Type B pancreatic cell (in vitro differentiated cells): ENCODE data around the gene EDEM1. TPM values are rescaled to one million over a fixed set of nuclear protein-coding genes. Genes with fewer than 3 reads are reported as not detected.

Experiments used
- DNase-seq: peaks from one replicate; pipeline ENCODE4 v3.0.0; 2021; ENCODE audit warnings: mixed read lengths; ENCODE audit not compliant: unreplicated experiment; ENCODE audit errors: extremely low spot score
- H3K27ac Mint-ChIP-seq: 2 replicates; pipeline ENCODE4 v1.8.0; 2021; ENCODE audit warnings: mild to moderate bottlenecking, mixed read lengths
- H3K27me3 Mint-ChIP-seq: 2 replicates; pipeline ENCODE4 v1.8.0; 2021; ENCODE audit warnings: mixed read lengths
- H3K36me3 Mint-ChIP-seq: 2 replicates; pipeline ENCODE4 v1.8.0; 2021; ENCODE audit warnings: mixed read lengths
- H3K4me1 Mint-ChIP-seq: one replicate; pipeline ENCODE4 v1.8.0; 2021; ENCODE audit warnings: mixed read lengths; ENCODE audit not compliant: unreplicated experiment
- H3K4me3 Mint-ChIP-seq: 2 replicates; pipeline ENCODE4 v1.8.0; 2021; ENCODE audit warnings: mild to moderate bottlenecking, mixed read lengths
- H3K9me3 Mint-ChIP-seq: 2 replicates; pipeline ENCODE4 v1.8.0; 2021; ENCODE audit warnings: mixed read lengths
- total RNA-seq: library from RNA; stranded (reverse); gene quantifications from 2 replicates; pipeline ENCODE4 v1.2.1, GENCODE V29; 2021; ENCODE audit warnings: low replicate concordance
- TF ChIP-seq, protein P1 (sequence below): fragments of 200-600 bp; sonication (generic); conservative IDR thresholded peaks from 2 replicates; pipeline ENCODE4 v1.5.0; 2021; ENCODE audit warnings: antibody characterized with exemption, mild to moderate bottlenecking

EDEM1 gene
- total RNA-seq, 1 donor from 2014 or later, result 20.2 TPM

DNA sequence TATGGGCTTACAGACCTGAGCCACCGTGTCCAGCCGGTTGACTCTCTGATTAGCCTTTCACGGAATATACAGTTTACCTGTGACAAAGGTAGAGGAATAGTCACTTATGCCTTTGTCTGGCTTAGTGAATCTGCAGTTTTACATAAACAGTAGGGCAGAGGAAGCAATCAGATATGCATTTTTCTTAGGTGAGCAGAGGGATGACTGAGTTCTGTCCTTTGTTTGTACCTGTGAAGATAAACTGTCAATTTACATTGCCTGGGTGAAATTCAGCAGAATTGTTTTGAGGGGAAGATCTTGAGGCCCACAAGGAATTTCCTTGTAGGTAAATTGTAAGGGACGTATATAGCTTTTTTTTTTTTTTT is 10.8 kb downstream of the EDEM1 start:
- Mint-ChIP-seq H3K36me3 (peaks cover 50% of the 10 kb centered on the region), H3K9me3 (no peaks in the 10 kb centered on the region), H3K4me3 (no peak overlapping the region), H3K27ac (peak overlapping the region; percentile 41), H3K27me3 (no peaks in the 10 kb centered on the region), H3K4me1 (peaks cover 18% of the 10 kb centered on the region)
- TF ChIP-seq, protein P1, sequence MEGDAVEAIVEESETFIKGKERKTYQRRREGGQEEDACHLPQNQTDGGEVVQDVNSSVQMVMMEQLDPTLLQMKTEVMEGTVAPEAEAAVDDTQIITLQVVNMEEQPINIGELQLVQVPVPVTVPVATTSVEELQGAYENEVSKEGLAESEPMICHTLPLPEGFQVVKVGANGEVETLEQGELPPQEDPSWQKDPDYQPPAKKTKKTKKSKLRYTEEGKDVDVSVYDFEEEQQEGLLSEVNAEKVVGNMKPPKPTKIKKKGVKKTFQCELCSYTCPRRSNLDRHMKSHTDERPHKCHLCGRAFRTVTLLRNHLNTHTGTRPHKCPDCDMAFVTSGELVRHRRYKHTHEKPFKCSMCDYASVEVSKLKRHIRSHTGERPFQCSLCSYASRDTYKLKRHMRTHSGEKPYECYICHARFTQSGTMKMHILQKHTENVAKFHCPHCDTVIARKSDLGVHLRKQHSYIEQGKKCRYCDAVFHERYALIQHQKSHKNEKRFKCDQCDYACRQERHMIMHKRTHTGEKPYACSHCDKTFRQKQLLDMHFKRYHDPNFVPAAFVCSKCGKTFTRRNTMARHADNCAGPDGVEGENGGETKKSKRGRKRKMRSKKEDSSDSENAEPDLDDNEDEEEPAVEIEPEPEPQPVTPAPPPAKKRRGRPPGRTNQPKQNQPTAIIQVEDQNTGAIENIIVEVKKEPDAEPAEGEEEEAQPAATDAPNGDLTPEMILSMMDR, result no peak
- DNase-seq, result no peak

DNA sequence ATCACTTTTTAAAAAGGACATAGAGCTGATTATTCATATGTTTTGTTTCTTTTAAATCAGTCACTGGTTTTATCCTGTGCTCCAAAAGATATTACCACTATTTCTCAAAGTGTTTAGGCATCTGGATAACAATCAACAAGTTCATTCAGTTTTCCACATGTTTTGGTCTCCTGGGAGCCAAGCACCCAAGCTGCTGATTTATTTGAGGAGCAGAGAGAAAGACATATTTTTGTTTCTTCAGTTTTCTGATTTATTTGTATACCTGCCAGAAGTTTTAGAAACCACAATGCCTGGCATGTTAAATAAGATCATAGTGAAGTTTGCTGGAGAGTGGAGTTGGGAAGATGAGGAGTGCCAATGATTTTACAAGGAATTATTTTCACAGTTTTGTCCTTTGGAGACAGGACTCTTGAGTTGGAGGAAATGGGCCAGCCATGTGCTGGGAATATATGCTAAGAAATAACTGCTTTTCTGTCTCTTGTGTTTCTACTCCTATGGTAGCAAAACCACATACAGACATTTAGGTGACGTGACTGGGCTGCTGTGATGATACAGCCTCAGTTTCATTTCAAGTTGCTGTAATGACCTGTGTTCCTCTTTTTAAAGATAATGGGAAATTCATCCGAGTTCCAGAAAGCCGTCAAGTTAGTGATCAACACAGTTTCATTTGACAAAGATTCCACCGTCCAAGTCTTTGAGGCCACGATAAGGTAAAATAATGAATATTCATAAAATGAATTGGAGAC is 11.7 kb downstream of the EDEM1 start:
- Mint-ChIP-seq H3K27me3 (no peaks in the 10 kb centered on the region), H3K36me3 (peaks cover 50% of the 10 kb centered on the region), H3K4me3 (no peak overlapping the region), H3K4me1 (peaks cover 17% of the 10 kb centered on the region), H3K27ac (no peak overlapping the region), H3K9me3 (no peaks in the 10 kb centered on the region)
- TF ChIP-seq, protein P1, result no peak
- no peak for DNase-seq

- TF ChIP-seq, protein P1, result no peak
- Mint-ChIP-seq H3K27ac (no peak overlapping the region), H3K4me1 (peaks cover 7% of the 10 kb centered on the region)
Measured at GRCh38 chr3:5201536-5201935, 14.0 kb downstream of the EDEM1 start.

GRCh38 chr3:5202222-5202621 is 14.7 kb downstream of the EDEM1 start:
- Mint-ChIP-seq H3K27ac (no peak overlapping the region), H3K9me3 (no peaks in the 10 kb centered on the region), H3K4me1 (peaks cover 5% of the 10 kb centered on the region), H3K27me3 (no peaks in the 10 kb centered on the region), H3K36me3 (peaks cover 44% of the 10 kb centered on the region), H3K4me3 (no peak overlapping the region)
- no peak for DNase-seq
- TF ChIP-seq, protein P1, result no peak

More at GRCh38 chr3:5201536-5201935, 14.0 kb downstream of the EDEM1 start:
- Mint-ChIP-seq H3K27me3 (no peaks in the 10 kb centered on the region), H3K9me3 (no peaks in the 10 kb centered on the region), H3K4me3 (no peak overlapping the region), H3K36me3 (peaks cover 49% of the 10 kb centered on the region)
- DNase-seq, result no peak

DNA sequence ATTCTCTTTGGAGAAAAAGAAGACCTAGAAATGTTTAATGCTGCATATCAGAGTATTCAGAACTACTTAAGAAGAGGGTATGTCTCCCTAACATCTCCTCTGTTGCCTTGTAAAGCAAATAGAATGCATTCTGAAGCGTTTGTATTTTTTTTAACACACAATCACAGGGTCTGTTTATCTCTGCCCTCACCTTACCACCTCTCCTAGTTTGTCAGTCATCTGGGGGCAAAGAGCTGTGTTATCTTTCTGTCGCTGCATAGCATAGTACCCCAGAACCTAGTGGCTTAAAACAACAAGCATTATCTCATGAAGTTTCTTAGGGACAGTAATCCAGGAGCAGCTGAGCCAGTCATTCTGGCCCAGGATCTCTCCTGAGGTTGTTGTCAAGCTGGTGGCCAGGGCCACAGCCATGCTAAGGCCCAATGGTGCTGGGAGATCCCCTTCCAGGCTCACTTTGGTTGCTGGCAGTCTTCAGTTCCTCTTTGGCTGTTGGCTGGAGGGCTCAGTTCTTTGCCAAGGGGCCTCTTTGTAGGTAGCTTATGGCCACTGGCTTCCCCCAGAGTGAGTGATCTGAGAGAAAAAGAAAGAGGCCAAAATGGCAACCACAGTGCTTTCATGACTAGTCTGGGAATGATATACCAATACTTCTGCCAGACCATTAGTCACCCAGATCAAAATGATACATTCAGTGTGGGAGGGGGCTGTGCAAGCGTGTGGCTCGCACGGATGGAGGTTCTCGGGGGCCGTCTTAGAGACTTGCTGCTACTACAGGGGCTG is 17.8 kb downstream of the EDEM1 start:
- no peak for DNase-seq
- Mint-ChIP-seq H3K27ac (no peak overlapping the region), H3K4me3 (no peak overlapping the region), H3K4me1 (no peaks in the 10 kb centered on the region), H3K36me3 (peaks cover 56% of the 10 kb centered on the region), H3K27me3 (no peaks in the 10 kb centered on the region), H3K9me3 (no peaks in the 10 kb centered on the region)
- TF ChIP-seq, protein P1, result no peak
